Esophagus muscularis mucosa (tissue), 3 donors: ENCODE measurements around the gene CUBN.

ENCODE experiments used
- CTCF ChIP-seq, 3 experiments: fragments of 200-600 bp in 2 of 3; fragments of 450-650 bp in 1 of 3; sonication (generic) in 2 of 3; IDR thresholded peaks; one replicate each; pipeline ENCODE4 v1.5.1; 2017 to 2019; ENCODE audit warnings: antibody characterized with exemption in 3 of 3, mild to moderate bottlenecking in 2 of 3, moderate library complexity in 1 of 3
- POLR2A ChIP-seq: fragments of 450-650 bp; IDR thresholded peaks from one replicate; pipeline ENCODE4 v1.6.1; 2017; ENCODE audit warnings: antibody characterized with exemption, moderate library complexity, mild to moderate bottlenecking, low read depth

GRCh38 chr10:16799621-16800020 is 330.0 kb downstream of the CUBN start:
- TF ChIP-seq CTCF (IDR thresholded peaks at IDR 0.05) (no peak), POLR2A (no peak)
